HG03066 (cell line): ENCODE measurements around the gene PBX1.
A peak's percentile ranks its signal among the peaks of the same experiment; 100 is the strongest.
"Not testable (repeated sequence)": the region's sequence is repeated elsewhere in the genome, so short reads cannot be mapped to it uniquely, and the experiment has no call there.

Experiments
- ATAC-seq: cut with Tn5 transposase; IDR thresholded peaks from one replicate; pipeline ENCODE4 v1.9.1; 2021; ENCODE audit warnings: low read depth; ENCODE audit not compliant: unreplicated experiment

The PBX1 gene

DNA sequence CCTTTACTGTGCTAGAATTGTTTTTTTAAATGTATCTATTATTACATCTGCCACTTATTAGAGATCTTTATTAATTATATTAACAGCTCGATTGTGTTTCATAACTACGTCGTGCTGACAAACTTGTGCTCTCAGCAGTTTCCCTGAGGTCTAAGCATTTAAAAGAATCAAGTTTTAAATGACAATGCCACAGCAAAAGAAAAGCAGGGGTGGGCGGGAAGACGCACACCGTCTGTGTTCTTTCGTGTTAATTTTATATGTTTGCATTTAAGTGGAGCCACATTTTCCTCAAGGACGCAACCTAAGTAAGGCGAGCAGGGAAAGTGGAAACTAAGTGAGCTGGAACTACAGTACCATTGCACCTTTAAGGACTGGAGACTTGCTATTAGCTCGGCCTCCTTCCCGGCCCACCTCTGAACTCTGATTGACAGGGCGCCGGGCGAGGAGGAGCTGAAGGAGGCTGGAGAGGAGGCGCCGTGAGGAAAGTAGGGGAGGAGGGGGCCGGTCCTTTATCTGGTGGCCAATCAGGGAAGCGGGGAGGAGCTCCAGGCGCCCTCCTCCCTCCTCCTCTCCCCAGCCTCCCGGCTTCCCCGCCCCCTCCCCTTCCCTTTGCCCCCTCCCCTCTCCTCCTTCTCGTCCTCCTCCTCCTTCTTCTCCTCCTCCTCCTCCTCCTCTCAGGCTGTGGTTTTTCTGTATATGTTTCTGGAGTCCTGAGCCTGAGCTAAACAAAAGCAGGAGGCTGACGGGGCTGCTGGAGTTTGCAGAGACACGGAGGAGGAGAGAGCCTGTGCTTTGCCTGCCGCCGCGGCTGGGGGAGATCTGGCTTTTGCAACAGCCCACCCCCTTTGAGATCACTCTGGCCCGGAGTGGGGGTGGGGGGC, at the start of gene PBX1:
TSS of gene PBX1 (plus strand) at position 724 of the 881 bp plus-strand sequence.
- peak; percentile 100 for ATAC-seq

- ATAC-seq: no peak
Measured at GRCh38 chr1:164510435-164510834, 48.5 kb upstream of the PBX1 start.

GRCh38 chr1:164511001-164511705, 47.8 kb upstream of the PBX1 start:
- ATAC-seq: no peak

GRCh38 chr1:164515231-164515630, 43.8 kb upstream of the PBX1 start:
- no peak for ATAC-seq

DNA sequence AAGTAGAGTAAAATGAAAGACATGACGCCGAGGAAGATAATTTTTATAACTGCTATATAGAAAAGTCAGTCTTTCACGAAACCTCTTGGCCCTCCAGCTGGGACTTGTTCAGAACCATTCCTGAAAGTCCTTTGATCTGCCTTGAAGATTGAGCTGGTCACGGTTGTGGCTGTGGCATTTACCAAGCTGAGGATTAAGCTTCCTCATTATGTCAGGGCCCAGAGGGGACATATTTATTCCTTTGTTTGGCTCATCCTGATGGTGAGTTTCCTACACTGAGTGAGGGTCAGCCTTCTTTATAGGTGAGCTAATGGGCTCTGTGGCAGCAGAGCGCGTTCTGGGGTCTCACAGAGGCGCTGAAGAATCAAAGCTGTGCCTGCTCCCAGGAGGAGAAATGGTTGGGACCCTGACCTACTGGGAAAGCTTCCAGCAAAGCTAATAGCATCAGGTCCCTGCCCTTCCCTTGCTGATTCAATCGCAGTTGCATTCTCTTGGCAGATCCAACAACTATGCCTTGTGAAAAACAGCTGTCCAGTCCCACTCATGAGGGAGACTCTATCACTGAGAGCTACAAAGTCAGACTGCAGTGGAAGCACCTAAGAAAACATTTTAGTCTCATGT, 43.2 kb upstream of the PBX1 start:
- ATAC-seq: no peak

GRCh38 chr1:164516591-164516990, 42.4 kb upstream of the PBX1 start:
- no peak for ATAC-seq

GRCh38 chr1:164518692-164519332, 40.2 kb upstream of the PBX1 start:
- ATAC-seq: no peak

GRCh38 chr1:164519426-164519825, 39.6 kb upstream of the PBX1 start:
- no peak for ATAC-seq

DNA sequence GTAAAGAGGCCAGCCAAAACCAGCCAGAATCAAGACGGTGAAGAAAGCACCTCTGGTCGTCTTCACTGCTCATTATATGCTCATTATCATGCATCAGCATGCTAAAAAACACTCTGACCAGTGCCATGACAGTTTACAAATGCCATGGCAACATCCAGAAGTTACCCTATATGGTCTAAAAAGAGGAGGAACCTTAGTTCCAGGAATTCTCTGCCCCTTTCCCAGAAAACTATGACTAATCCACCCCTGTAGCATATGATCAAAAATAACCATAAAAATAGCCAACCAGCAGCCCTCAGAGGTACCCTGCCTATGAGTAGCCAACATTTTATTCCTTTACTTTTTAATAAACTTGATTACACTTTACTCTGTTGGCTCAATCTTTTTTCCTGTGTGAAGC, 34.2 kb upstream of the PBX1 start:
- no peak for ATAC-seq

DNA sequence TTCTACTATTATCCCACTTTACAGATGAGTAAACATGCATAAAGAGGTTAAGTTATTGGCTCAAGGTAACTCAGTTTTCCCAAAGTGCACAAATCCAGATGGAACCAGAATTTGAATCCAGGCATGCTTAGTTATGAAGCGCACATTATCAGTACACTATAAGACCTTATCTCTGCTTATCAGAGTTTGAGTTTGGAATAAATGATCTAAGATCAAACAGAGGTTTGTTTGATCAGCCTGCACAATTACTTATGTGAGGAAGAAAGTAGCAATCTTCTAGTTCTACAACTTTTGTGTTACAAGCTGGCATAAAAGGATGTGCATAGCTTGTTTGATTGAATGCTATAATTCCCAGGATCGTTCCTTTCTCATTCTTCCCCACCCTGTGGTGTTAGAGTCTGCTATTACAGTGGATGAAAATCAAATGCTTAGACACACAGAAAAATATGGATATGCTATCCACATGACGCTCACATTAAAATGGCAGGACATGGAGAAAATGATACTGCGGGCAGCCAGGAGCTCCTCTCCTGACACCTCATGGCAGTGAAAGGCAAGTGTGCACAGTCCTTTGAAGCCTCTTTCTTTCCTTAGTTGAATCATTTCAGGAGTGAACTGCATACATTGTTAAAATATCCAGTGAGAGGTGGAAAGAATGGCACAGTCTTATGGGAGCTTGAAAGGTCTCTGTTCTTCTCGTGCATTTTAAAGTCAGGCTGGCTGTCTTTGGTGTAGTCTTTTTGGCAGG, 23.9 kb upstream of the PBX1 start:
- ATAC-seq: no peak

GRCh38 chr1:164552463-164552988, 6.5 kb upstream of the PBX1 start:
- not testable (repeated sequence) for ATAC-seq

DNA sequence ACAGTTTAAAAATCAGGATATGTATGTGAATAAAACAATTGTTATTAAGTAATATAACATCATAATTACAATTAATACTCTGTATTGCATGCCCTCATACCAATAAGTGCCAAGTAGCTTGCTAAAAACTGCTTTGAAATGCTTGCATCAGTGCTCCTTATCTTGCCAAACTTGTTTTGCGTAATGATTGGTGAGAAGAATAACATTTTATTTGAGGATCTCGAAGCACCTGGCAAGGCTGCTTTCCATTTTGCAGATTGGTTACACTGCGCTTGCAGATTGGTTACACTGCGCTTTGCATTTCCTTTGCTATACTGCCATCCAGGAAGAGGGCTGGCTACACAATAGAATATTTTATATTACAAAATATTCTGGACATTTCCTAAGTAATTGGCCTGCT, 1.7 kb upstream of the PBX1 start:
- no peak for ATAC-seq

- no peak for ATAC-seq
Measured at GRCh38 chr1:164559342-164560051, 513 bp downstream of the PBX1 start.

GRCh38 chr1:164560121-164560541, 1.1 kb downstream of the PBX1 start:
- no peak for ATAC-seq

GRCh38 chr1:164560556-164560955, 1.6 kb downstream of the PBX1 start:
- ATAC-seq: no peak

DNA sequence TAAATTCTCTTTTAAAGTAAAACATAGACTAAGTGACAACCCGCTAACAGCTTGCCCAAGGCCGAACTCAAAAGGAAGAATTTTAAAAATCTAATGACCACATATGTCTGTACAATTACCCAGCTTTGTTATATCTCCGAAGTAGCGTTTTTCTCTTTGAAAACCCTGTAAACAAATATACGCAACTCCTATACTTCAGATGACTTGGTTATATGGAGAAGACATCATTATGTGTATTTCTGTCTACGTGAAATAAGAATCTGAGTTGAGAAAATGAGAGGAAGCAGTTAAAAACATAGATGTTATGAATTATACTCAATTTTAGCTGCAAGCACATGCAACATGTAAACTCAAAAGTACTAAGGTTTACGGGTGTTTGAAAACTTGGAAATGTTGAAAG, 2.0 kb downstream of the PBX1 start:
- no peak for ATAC-seq

DNA sequence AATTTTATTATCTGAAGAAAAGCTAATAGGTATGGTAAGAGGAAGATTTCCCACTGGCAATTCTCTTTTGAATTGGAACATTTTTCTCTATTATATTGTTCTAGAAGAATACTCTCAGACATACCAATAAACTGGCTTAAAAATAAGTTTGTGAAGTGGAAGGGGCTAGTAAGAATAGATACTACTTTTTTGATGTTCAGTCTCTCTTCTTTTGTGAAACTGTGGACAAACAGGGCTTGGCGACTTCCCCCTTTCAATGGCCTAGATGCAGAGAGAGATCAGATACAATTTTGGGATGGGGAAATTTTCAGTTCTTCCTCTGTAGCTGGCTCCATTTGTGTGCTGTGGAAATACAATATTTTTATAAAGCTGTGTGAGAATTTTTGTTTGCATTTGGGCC, 2.5 kb downstream of the PBX1 start:
- no peak for ATAC-seq

DNA sequence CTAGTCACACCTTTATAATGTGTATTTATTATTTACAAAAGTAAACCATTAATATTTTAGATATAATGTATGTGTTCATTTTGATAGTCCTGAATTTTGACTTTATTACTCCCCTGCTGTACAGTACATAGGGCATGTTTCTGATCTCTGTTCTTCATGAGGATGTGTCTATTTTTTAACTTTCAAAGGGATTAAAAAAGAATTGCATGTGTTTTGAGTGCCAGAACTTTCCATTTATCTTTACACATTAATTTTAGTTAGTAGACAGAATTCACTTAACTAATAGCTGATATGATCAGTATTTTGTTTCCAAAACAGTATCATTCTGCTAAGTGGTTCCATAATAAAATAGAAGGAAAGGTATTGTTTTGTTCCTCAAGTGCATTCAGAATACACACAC, 3.1 kb downstream of the PBX1 start:
- ATAC-seq: no peak

DNA sequence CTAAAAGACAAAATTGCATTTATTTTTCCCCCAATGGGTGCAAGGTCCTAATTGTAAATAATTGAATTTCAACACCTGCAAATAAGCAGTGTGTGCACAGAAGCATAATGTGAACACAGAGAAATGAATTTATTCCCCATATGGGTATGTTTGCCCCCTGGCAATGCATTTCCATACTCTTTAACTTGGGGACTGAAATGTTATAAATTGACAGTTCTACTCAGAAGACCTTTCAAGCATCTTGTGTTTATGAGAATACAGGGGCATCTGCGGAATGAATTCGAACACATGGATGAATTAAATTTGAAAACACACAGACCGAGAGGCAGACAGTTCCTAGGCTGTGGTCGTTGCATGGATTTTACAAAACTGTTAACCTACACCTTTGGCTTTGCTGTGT, 3.5 kb downstream of the PBX1 start:
- no peak for ATAC-seq
